ENCODE data around the gene HOXA10.

HOXA10 gene

DNA sequence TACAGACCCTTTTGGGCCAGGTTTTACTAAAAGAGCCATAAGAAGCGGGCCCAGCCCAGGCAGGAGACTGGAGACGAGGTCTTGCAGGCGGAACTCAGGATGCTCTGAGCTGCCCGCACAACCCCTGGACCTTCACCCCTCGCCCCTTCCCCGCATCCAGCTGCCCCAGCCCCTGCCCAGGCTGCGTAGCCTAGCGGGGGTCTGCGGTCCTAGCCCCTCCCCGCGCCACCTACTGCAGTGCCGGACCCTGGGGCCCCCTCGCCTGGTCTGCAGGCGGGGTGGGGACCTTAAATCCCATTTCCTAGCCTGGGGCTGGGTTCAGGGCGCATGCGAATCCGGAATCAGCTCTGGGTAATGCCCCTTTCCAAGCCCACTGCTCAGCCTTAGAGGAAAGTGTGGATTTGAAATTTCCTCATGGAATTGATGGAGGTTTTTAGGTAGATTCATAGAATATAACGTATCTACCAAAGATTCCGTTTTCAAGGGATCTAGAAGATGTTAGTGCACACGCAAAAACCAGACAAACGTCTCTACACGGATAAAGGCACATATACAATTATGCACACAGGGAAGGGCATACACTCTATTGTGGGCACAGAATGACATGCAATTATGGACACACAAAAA, 21.2 kb downstream of the HOXA10 start:
- Histone ChIP-seq H3K9me3 (ENCODE audit: insufficient read depth, low read depth, low read length) (peaks cover 21% of the 10 kb centered on the region; the same call in 1 of the 2 replicates), H3K9ac (ENCODE audit: low read depth, low read length) (no peak overlapping the region), H3K4me3 (ENCODE audit: low read length) (no peak overlapping the region), H3K27me3 (ENCODE audit: insufficient read depth, low read length) (peaks cover 100% of the 10 kb centered on the region), H3K27ac (ENCODE audit: low read length) (no peak overlapping the region), H3K4me1 (ENCODE audit: insufficient read depth, low read length) (no peaks in the 10 kb centered on the region), H3K36me3 (ENCODE audit: insufficient read depth, low read depth, low read length) (no peaks in the 10 kb centered on the region)

DNA sequence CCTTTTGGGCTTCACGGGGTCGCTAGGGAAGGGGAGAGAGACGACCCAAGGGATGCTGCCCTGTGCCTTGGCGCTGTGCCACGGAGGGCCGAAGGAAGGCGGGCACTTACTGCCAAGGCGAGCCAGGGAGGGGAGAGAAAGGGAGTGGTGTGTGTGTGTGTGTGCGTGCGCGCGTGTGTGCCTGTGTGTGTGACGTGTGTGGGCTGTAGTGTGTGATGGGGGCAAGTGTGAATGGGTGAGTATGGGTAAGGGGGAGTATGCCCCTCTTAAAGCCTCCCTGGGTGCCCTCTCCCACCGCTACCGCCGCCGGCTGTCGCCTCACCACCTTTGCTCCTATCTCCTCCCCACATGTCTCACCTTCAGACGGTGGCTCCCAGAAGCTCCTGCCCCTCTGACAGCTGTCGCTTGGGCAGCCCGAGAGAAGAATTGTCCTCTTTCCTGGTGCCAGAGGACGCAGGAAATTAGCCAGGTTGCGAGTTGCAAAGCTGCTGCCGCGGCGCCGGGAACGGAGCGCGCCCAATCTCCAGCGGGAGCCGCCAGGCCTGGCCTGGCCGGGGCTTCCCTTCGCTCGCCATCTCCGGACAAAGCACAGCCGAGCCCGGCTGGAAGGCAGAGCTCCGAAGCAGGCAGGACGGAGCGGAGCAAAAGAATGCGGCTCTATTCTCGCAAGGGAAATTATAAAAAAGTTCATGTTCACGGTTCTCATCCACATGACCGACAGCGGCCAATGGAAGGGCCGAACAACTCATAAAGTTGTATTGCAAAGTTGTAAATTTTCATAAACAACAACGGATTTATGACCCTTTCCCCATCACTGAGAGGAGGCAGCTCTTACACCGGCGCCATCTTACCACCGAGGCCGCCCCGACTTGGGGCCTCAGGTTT, 21.9 kb downstream of the HOXA10 start, which contains the start of gene HOXA3:
TSS of gene HOXA3 (minus strand) at position 653 of the 885 bp plus-strand sequence. CDS start 41,943 bp downstream, outside the sequence.
- Histone ChIP-seq H3K9me3 (ENCODE audit: insufficient read depth, low read depth, low read length) (peaks cover 13% of the 10 kb centered on the region; the same call in 1 of the 2 replicates), H3K27ac (ENCODE audit: low read length) (no peak within 1 kb of the TSS), H3K27me3 (ENCODE audit: insufficient read depth, low read length) (peaks cover 100% of the 10 kb centered on the region), H3K9ac (ENCODE audit: low read depth, low read length) (no peak within 1 kb of the TSS), H3K36me3 (ENCODE audit: insufficient read depth, low read depth, low read length) (no peaks in the 10 kb centered on the region), H3K4me1 (ENCODE audit: insufficient read depth, low read length) (no peaks in the 10 kb centered on the region), H3K4me3 (ENCODE audit: low read length) (no peak within 1 kb of the TSS)

DNA sequence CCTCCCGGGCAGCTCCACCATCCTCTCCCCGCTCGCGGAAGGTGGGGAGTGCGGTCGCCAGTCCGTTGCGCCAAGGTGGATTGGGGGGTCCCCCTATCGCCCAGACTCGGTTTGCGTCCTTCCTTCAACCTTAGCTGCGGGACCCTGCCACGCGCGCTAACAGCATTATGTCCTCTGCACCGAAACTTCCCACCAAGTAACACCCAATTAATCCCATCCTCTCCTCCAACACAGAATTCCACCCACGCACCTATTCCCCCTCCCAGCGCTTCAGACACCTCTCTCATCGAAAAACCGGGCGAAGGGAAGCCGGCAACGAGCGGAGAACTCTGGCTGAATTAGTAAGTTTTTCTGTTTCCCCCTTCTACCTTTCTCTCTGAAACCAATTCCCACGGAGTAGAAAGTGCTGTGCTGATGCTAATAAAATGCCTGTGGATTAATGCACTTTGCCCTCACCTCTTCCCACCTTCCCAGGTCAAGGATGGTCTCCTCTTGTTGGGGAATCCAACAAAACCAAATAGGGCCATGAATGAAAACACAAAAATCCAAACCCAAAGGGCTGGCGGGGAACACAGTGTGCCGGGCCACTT, 22.7 kb downstream of the HOXA10 start:
- Histone ChIP-seq H3K4me3 (ENCODE audit: low read length) (peak overlapping the region; percentile 29; the same call in 1 of the 2 replicates), H3K27ac (ENCODE audit: low read length) (no peak overlapping the region), H3K9me3 (ENCODE audit: insufficient read depth, low read depth, low read length) (peaks cover 19% of the 10 kb centered on the region; the same call in 1 of the 2 replicates)

DNA sequence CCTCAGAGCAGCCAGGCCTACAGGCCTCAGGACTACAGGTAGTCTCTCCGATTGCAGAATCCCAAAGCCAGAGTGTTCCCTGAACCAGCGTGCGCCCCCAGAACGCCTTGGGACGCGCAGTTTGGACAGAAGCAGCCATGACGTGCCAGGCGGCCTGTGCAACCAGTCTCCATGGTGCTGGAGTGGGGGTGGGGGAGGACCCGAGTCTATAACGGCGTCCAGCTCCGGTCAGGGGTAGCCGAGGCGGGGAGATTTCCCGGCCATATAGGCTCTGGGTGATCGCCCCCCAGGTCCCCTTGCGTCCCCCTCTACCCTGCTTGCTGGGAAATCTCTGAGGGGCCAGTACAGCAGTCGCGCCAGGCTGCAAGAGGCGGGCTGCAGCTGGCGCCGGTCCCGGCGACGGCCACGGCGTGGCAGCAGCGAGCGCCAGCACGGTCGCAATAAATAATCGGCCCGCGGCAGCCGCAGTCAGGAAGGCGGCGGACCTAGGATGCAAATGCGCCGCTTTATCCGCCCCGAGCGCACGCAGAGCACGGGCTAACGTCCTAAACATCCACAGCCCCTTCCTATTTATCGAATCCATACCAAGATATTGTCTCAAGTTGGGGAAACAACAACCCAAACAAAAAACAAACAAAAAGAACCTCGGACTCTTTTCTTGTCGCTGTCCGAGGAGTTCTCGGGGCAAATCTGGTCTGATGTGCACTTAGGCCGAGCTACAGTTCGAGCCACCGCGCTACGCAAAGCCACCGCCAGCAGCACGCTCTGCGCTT, 23.4 kb downstream of the HOXA10 start:
- Histone ChIP-seq H3K9me3 (ENCODE audit: insufficient read depth, low read depth, low read length) (peaks cover 20% of the 10 kb centered on the region; the same call in 1 of the 2 replicates), H3K4me1 (ENCODE audit: insufficient read depth, low read length) (no peaks in the 10 kb centered on the region), H3K36me3 (ENCODE audit: insufficient read depth, low read depth, low read length) (no peaks in the 10 kb centered on the region), H3K27me3 (ENCODE audit: insufficient read depth, low read length) (peaks cover 100% of the 10 kb centered on the region), H3K4me3 (ENCODE audit: low read length) (peak overlapping the region; percentile 29; the same call in 1 of the 2 replicates), H3K9ac (ENCODE audit: low read depth, low read length) (no peak overlapping the region), H3K27ac (ENCODE audit: low read length) (no peak overlapping the region)

More for the DNA sequence above, 22.7 kb downstream of the HOXA10 start:
- H3K9ac ChIP-seq (ENCODE audit: low read depth, low read length): no peak overlapping the region
- H3K4me1 ChIP-seq (ENCODE audit: insufficient read depth, low read length): no peaks in the 10 kb centered on the region
- H3K36me3 ChIP-seq (ENCODE audit: insufficient read depth, low read depth, low read length): no peaks in the 10 kb centered on the region
- peaks cover 100% of the 10 kb centered on the region for H3K27me3 ChIP-seq (ENCODE audit: insufficient read depth, low read length)

DNA sequence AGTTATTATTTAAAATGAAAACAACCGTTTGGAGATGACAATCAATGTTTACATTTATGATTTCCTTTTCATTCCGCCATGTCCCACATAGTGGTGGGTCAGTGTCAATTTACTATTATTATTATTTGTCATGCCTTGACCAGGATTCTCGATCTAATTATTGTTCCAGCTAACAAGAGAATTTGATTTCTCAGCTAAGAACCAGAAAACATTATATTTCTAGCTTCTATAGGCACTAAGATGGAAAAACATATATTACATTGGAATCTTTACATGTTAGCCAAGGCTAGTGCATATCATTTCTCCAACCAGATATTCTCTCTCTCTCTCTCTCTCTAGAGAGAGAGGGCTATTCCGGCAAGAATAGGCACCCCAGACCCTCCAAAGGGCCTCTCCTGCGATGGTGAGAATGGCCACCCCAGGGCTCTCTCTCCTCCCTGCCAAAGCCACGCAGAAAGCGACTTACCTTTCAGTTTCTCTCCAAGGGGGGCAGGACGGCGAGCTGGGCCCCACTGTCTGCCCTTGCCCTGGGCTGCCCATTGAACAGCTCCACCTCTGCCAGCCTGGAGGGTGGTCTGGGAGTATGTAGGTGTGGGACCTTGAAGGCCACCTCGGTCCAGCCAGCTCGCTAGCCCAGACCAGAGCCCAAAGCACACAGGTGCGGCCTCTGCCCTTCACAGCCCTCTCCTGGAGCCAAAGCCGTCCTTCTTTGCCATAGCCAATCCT, 24.1 kb downstream of the HOXA10 start:
- H3K27ac ChIP-seq (ENCODE audit: low read length): no peak overlapping the region
- no peak overlapping the region for H3K9ac ChIP-seq (ENCODE audit: low read depth, low read length)
- H3K4me1 ChIP-seq (ENCODE audit: insufficient read depth, low read length): no peaks in the 10 kb centered on the region
- H3K4me3 ChIP-seq (ENCODE audit: low read length): no peak overlapping the region
- peaks cover 100% of the 10 kb centered on the region for H3K27me3 ChIP-seq (ENCODE audit: insufficient read depth, low read length)
- H3K9me3 ChIP-seq (ENCODE audit: insufficient read depth, low read depth, low read length): peaks cover 17% of the 10 kb centered on the region; the same call in 1 of the 2 replicates
- no peaks in the 10 kb centered on the region for H3K36me3 ChIP-seq (ENCODE audit: insufficient read depth, low read depth, low read length)

DNA sequence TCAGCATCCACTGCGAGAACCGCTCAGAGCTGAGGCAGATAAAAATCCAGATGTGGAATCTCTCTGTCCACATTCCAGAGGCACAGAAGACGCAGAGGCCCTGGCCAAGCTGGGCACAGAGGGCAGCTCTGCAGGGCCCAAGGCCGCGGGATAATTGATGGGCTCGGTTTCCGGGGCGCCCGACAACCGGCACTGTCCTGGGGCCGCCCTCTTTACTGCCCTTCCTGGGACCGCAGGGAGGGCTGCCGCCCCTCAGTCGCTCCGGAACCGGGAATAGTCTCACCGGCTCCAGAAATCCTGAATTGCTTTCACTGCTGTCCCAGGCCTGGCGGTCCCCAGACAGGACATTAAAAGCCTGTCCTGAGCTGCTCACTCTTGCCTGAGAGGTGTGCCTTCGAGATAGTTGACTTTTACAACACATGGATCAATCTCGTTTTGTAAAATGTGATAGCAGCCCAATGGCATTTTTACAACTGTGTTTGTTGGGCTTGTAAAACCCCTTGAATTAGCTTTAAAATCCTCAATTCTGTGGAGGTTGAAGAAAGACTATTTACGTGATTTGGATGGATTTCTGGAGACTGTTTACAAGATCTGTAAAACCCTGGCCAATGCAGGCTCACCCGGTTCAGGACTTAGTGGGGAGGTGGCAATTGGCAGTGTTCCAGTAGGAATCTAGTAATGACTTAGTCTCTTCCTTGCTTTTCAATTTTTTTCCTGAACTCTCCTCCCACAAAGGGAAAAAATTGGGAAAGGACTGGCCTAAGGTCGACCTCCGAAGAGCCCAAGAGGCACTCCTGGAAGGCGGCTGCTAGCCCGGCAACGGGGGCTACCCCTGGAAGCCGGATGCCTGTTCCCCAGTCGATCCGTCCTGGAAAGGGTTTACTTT, 25.1 kb downstream of the HOXA10 start:
- H3K36me3 ChIP-seq (ENCODE audit: insufficient read depth, low read depth, low read length): no peaks in the 10 kb centered on the region
- H3K27me3 ChIP-seq (ENCODE audit: insufficient read depth, low read length): peaks cover 100% of the 10 kb centered on the region
- no peak overlapping the region for H3K4me3 ChIP-seq (ENCODE audit: low read length)
- no peak overlapping the region for H3K9ac ChIP-seq (ENCODE audit: low read depth, low read length)
- H3K27ac ChIP-seq (ENCODE audit: low read length): no peak overlapping the region
- no peaks in the 10 kb centered on the region for H3K4me1 ChIP-seq (ENCODE audit: insufficient read depth, low read length)
- H3K9me3 ChIP-seq (ENCODE audit: insufficient read depth, low read depth, low read length): peaks cover 12% of the 10 kb centered on the region; the same call in 1 of the 2 replicates

DNA sequence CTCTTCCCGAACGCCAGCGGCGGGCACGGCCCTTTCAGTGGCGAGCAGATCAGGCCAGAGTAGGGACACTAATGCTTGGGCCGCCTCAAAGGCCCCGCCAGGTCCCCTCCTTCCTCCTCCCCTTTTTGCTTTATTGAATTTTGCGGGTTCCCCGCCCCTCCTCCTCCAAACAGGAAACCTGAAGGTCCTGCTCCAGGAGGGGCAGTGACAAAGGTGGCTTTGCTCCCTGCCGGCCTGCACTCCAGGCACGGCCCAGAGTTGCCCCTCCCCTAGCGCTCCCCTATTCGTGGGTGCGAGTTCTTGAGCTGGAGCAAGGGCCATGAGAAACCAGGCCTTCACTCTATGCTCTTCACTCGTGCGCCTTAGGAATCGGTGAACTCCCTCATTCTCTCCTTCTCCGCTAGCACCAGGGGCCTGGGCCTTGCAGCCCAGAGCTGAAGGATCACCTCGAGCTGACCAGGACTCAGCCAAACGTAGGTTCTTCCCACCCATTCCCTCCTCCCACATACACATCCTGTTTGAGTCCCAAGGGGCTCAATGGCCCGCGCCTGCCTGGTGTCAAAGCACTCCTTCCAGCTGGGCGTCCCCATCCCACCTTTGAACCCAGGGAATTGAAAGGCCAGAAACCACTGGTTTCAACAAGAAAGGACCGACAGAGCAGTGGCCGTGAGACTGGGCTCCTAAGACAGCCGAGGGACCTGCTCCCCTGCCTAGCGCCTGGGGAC, 25.9 kb downstream of the HOXA10 start:
- Histone ChIP-seq H3K36me3 (ENCODE audit: insufficient read depth, low read depth, low read length) (no peaks in the 10 kb centered on the region), H3K9ac (ENCODE audit: low read depth, low read length) (no peak overlapping the region), H3K27me3 (ENCODE audit: insufficient read depth, low read length) (peaks cover 100% of the 10 kb centered on the region), H3K4me1 (ENCODE audit: insufficient read depth, low read length) (no peaks in the 10 kb centered on the region), H3K4me3 (ENCODE audit: low read length) (no peak overlapping the region), H3K27ac (ENCODE audit: low read length) (no peak overlapping the region), H3K9me3 (ENCODE audit: insufficient read depth, low read depth, low read length) (peaks cover 9% of the 10 kb centered on the region; the same call in 1 of the 2 replicates)

DNA sequence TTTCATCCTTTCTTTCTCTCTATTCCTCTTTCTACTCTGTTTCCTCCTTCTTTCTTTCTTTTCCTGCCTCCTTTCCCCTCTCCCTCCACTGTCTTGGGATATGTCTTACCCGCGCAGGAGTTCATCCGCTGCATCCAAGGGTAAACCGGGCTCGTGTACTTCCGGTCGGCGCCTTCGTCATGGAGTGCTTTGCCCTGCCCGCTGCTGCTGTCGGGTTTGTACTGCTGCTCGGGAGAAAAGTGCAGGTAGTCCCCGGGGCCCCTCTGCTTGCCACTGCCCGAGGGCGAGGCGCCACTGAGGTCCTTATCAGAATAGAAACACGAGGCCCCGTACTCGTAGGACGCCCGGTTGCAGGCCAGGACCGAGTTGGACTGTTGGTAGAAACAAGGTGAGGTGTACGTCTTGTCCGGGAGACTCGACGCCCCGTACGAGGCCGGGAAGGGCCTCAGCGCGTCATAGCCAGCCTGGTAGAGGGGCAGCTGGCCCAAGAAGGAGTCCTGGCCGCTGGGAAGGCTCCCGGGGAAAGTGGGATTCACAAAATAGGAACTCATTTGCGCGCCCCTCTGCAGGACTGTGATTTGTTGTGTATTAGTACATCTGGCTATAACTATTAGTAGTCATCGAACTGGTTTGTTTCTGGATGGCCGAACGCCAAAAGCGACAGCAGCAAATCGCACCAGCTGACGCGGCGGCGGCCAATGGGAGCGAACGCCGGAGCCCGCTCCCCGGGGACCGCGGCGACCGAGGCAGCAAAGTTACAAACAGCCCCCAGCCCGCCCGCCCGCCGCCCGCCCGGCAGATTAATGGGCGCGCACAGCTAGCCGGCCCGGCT, 26.7 kb downstream of the HOXA10 start, which contains the start of gene HOXA6:
TSS of gene HOXA6 (minus strand) at position 576 of the 832 bp plus-strand sequence. CDS start at position 551, 25 bp downstream.
- no peak within 1 kb of the TSS for H3K9ac ChIP-seq (ENCODE audit: low read depth, low read length)
- H3K4me3 ChIP-seq (ENCODE audit: low read length): no peak within 1 kb of the TSS
- H3K9me3 ChIP-seq (ENCODE audit: insufficient read depth, low read depth, low read length): peaks cover 9% of the 10 kb centered on the region; the same call in 1 of the 2 replicates
- peaks cover 100% of the 10 kb centered on the region for H3K27me3 ChIP-seq (ENCODE audit: insufficient read depth, low read length)
- no peak within 1 kb of the TSS for H3K27ac ChIP-seq (ENCODE audit: low read length)
- no peaks in the 10 kb centered on the region for H3K4me1 ChIP-seq (ENCODE audit: insufficient read depth, low read length)
- no peaks in the 10 kb centered on the region for H3K36me3 ChIP-seq (ENCODE audit: insufficient read depth, low read depth, low read length)
